COLO668 (cell line): ENCODE measurements around the gene VEGFA.
"Not testable (repeated sequence)": the region's sequence is repeated elsewhere in the genome, so short reads cannot be mapped to it uniquely, and the experiment has no call there.

Source experiments
- DNase-seq: peaks from one replicate; lab custom pipeline; 2025; ENCODE audit not compliant: unreplicated experiment; lab: John Stamatoyannopoulos, UW

Gene VEGFA

GRCh38 chr6:43801495-43802181 is 31.6 kb downstream of the VEGFA start:
- DNase-seq = no peak

GRCh38 chr6:43803055-43803782 is 33.2 kb downstream of the VEGFA start:
- DNase-seq = no peak

- DNase-seq = peak; percentile 15
Measured at GRCh38 chr6:43803783-43804549, 34.0 kb downstream of the VEGFA start.

GRCh38 chr6:43804550-43805223 is 34.7 kb downstream of the VEGFA start:
- DNase-seq = peak; percentile 36

- DNase-seq = no peak
Measured at GRCh38 chr6:43805699-43806042, 35.7 kb downstream of the VEGFA start.

GRCh38 chr6:43806043-43806757 is 36.2 kb downstream of the VEGFA start:
- DNase-seq = peak; percentile 74

GRCh38 chr6:43806758-43807227 is 36.8 kb downstream of the VEGFA start:
- DNase-seq = no peak

GRCh38 chr6:43807228-43808061 is 37.4 kb downstream of the VEGFA start:
- DNase-seq = peak; percentile 17

- no peak for DNase-seq
Measured at GRCh38 chr6:43808412-43808811, 38.4 kb downstream of the VEGFA start.

- peak; percentile 61 for DNase-seq
Measured at GRCh38 chr6:43809417-43810305, 39.6 kb downstream of the VEGFA start.

GRCh38 chr6:43810965-43811732 is 41.1 kb downstream of the VEGFA start:
- DNase-seq = peak; percentile 26

- no peak for DNase-seq
Measured at GRCh38 chr6:43811733-43812099, 41.7 kb downstream of the VEGFA start.

- DNase-seq = no peak
Measured at GRCh38 chr6:43812850-43813578, 43.0 kb downstream of the VEGFA start.

GRCh38 chr6:43814111-43814510 is 44.1 kb downstream of the VEGFA start:
- no peak for DNase-seq

GRCh38 chr6:43814865-43815264 is 44.9 kb downstream of the VEGFA start:
- no peak for DNase-seq

GRCh38 chr6:43817192-43817591 is 47.2 kb downstream of the VEGFA start:
- DNase-seq = peak; percentile 28

GRCh38 chr6:43818973-43819372 is 49.0 kb downstream of the VEGFA start:
- not testable (repeated sequence) for DNase-seq
